Epithelial cell of esophagus (primary cell): Measurements from ENCODE around the gene ZNF407.

Source experiments
- DNase-seq: peaks from one replicate; pipeline ENCODE4 v3.0.0; 2010; ENCODE audit warnings: low read depth
- H3K4me3 ChIP-seq: 2 replicates; pipeline ENCODE4 v1.5.1; 2011; ENCODE audit warnings: mild to moderate bottlenecking, low read length, control low read depth
- CTCF ChIP-seq: IDR thresholded peaks from 2 replicates; pipeline ENCODE4 v1.5.1; 2011; ENCODE audit warnings: low read depth, mild to moderate bottlenecking, low read length, control low read depth, inconsistent platforms; ENCODE audit not compliant: insufficient read depth; ENCODE audit errors: missing control alignments

Gene ZNF407

GRCh38 chr18:74665346-74665745, 67.7 kb downstream of the ZNF407 start:
- TF ChIP-seq CTCF, result no peak
- DNase-seq, result no peak
- no peak overlapping the region for H3K4me3 ChIP-seq

- no peak for TF ChIP-seq CTCF
- DNase-seq, result peak; percentile 42
- no peak overlapping the region for H3K4me3 ChIP-seq
These were observed 68.2 kb downstream of the ZNF407 start for GRCh38 chr18:74665905-74666304.

- no peak for DNase-seq
- H3K4me3 ChIP-seq, result no peak overlapping the region
- TF ChIP-seq CTCF, result no peak
These were observed 71.6 kb downstream of the ZNF407 start for GRCh38 chr18:74669136-74669798.

GRCh38 chr18:74672371-74672770, 74.7 kb downstream of the ZNF407 start:
- TF ChIP-seq CTCF, result no peak
- DNase-seq, result no peak
- no peak overlapping the region for H3K4me3 ChIP-seq

GRCh38 chr18:74674487-74674886, 76.8 kb downstream of the ZNF407 start:
- TF ChIP-seq CTCF, result no peak
- DNase-seq, result no peak
- no peak overlapping the region for H3K4me3 ChIP-seq

- TF ChIP-seq CTCF, result no peak
- no peak overlapping the region for H3K4me3 ChIP-seq
- no peak for DNase-seq
These were observed 81.5 kb downstream of the ZNF407 start for GRCh38 chr18:74679006-74679678.

- no peak overlapping the region for H3K4me3 ChIP-seq
- TF ChIP-seq CTCF, result no peak
- DNase-seq, result no peak
These were observed 82.0 kb downstream of the ZNF407 start for GRCh38 chr18:74679679-74680076.
